Measurements from ENCODE around the gene ZNF557.

- TF ChIP-seq CTCF (IDR thresholded peaks at IDR 0.05) (no peak), POLR2A (IDR thresholded peaks at IDR 0.05) (no peak)
Measured at GRCh38 chr19:7063339-7063738, 6.2 kb upstream of the ZNF557 start.

Measured in suprapubic skin (tissue), 3 donors.